HCT116 (cell line): Measurements from ENCODE around the gene KRT222. TPM values are rescaled to one million over a fixed set of nuclear protein-coding genes. Genes with fewer than 3 reads are reported as not detected.

Experiments used
- ATAC-seq: fragments of 200-7000 bp; cut with Tn5 transposase; 2 replicates; pipeline ENCODE4 v1.9.1; 2020; ENCODE audit warnings: mild to moderate bottlenecking, moderate library complexity
- BruUV-seq: library from RNA; stranded (reverse); fragments of 400-500 nt; replicated peaks from 2 replicates; lab custom pipeline; 2021; lab: Mats Ljungman, UMichigan
- CTCF ChIA-PET: fragments of 300-600 bp; sonication (Branson Sonifier 250); formaldehyde crosslinking; loops from one replicate; lab custom pipeline; 2021; ENCODE audit warnings: antibody characterized with exemption; lab: Charles Lee
- POLR2A ChIA-PET: fragments of 300-600, 350-600 bp; sonication (Branson Sonifier 250); formaldehyde crosslinking; loops from one replicate; lab custom pipeline; 2021; ENCODE audit warnings: antibody characterized with exemption; lab: Charles Lee
- RAD21 ChIA-PET, 2 experiments: fragments of 300-600 bp; sonication (Branson Sonifier 250); formaldehyde crosslinking; loops; one replicate each; lab custom pipeline; 2023; ENCODE audit warnings: low total read pairs in 2 of 2; ENCODE audit not compliant: uncharacterized antibody in 2 of 2, unreplicated experiment in 2 of 2, low non-redundant PET in 1 of 2; lab: Charles Lee
- DNase-seq: peaks from one replicate; pipeline ENCODE4 v3.0.0-alpha.2; 2010; ENCODE audit warnings: low read depth, low spot score
- H2AFZ ChIP-seq: fragments of 200-600 bp; shearing (Covaris generic), sonication (generic); 2 replicates; pipeline ENCODE4 v1.6.1; 2017; ENCODE audit warnings: low read depth, mixed run types, mixed read lengths, antibody characterized with exemption, low read length; ENCODE audit not compliant: poor library complexity, severe bottlenecking
- H3K27ac ChIP-seq: 2 replicates; pipeline ENCODE4 v1.5.1; 2012; ENCODE audit warnings: low read depth, low read length
- H3K27me3 ChIP-seq: fragments of 200-600 bp; sonication (generic); 2 replicates; pipeline ENCODE4 v1.6.1; 2016; ENCODE audit warnings: mixed run types, low read length, mixed read lengths; ENCODE audit not compliant: insufficient read depth
- H3K36me3 ChIP-seq, 2 experiments: fragments of 200-500 bp in 1 of 2; fragments of 200-600 bp in 1 of 2; sonication (Bioruptor generic) in 1 of 2; sonication (generic) in 1 of 2; 2 replicates each; pipeline versions ENCODE4 v1.5.1 to v1.6.1; 2014 to 2016; ENCODE audit warnings: low read length in 2 of 2, inconsistent platforms in 1 of 2, mixed read lengths in 1 of 2, mixed run types in 1 of 2; ENCODE audit not compliant: insufficient read depth in 2 of 2, control insufficient read depth in 1 of 2
- H3K4me1 ChIP-seq, 2 experiments: fragments of 200-600 bp in 1 of 2; sonication (generic) in 1 of 2; 2 replicates each; pipeline versions ENCODE4 v1.5.1 to v1.6.1; 2012 to 2017; ENCODE audit warnings: low read length in 2 of 2, inconsistent platforms in 1 of 2, mild to moderate bottlenecking in 1 of 2, mixed read lengths in 1 of 2, mixed run types in 1 of 2, moderate library complexity in 1 of 2; ENCODE audit not compliant: insufficient read depth in 2 of 2, control insufficient read depth in 1 of 2
- H3K4me2 ChIP-seq: fragments of 200-600 bp; sonication (generic); 2 replicates; pipeline ENCODE4 v1.6.1; 2017; ENCODE audit warnings: mixed run types, low read length, mixed read lengths
- H3K4me3 ChIP-seq, 2 experiments: fragments of 200-600 bp in 1 of 2; sonication (generic) in 1 of 2; replicated peaks in 1 of 2; 2 replicates each; pipeline ENCODE4 v1.5.1; 2011 to 2016; ENCODE audit warnings: low read length in 2 of 2, control low read depth in 1 of 2, low read depth in 1 of 2, mild to moderate bottlenecking in 1 of 2, mixed read lengths in 1 of 2, mixed run types in 1 of 2
- H3K79me2 ChIP-seq: fragments of 200-600 bp; sonication (generic); 2 replicates; pipeline ENCODE4 v1.6.1; 2017; ENCODE audit warnings: mild to moderate bottlenecking, mixed run types, low read length, moderate library complexity, mixed read lengths; ENCODE audit not compliant: insufficient read depth
- H3K9ac ChIP-seq: fragments of 200-600 bp; sonication (generic); 2 replicates; pipeline ENCODE4 v1.6.1; 2016; ENCODE audit warnings: low read length, mixed read lengths
- H3K9me2 ChIP-seq: fragments of 200-600 bp; sonication (generic), shearing (Covaris generic); 2 replicates; pipeline ENCODE4 v1.6.1; 2017; ENCODE audit warnings: mixed run types, mild to moderate bottlenecking, moderate library complexity; ENCODE audit not compliant: insufficient read depth
- H3K9me3 ChIP-seq, 2 experiments: fragments of 200-500 bp in 1 of 2; fragments of 200-600 bp in 1 of 2; sonication (Bioruptor generic) in 1 of 2; sonication (generic) in 1 of 2; 2 replicates each; pipeline ENCODE4 v1.6.1; 2014 to 2017; ENCODE audit warnings: low read length in 2 of 2, mixed read lengths in 2 of 2, inconsistent platforms in 1 of 2, low read depth in 1 of 2, mild to moderate bottlenecking in 1 of 2, mixed run types in 1 of 2, moderate library complexity in 1 of 2; ENCODE audit not compliant: control insufficient read depth in 1 of 2, insufficient read depth in 1 of 2
- H4K20me1 ChIP-seq: fragments of 200-600 bp; sonication (generic), shearing (Covaris generic); 2 replicates; pipeline ENCODE4 v1.6.1; 2017; ENCODE audit warnings: mixed run types, mild to moderate bottlenecking, moderate library complexity; ENCODE audit not compliant: insufficient read depth
- ATF3 ChIP-seq: IDR thresholded peaks from 2 replicates; pipeline ENCODE4 v1.6.1; 2012
- CBX3 ChIP-seq: IDR thresholded peaks from 2 replicates; pipeline ENCODE4 v1.6.1; 2012; ENCODE audit warnings: low read depth
- CEBPB ChIP-seq: IDR thresholded peaks from 2 replicates; pipeline ENCODE4 v1.6.1; 2012; ENCODE audit warnings: low read depth
- EGR1 ChIP-seq: IDR thresholded peaks from 2 replicates; pipeline ENCODE4 v1.6.1; 2012; ENCODE audit warnings: low read depth
- ELF1 ChIP-seq: IDR thresholded peaks from 2 replicates; pipeline ENCODE4 v1.6.1; 2012; ENCODE audit warnings: low read depth, borderline replicate concordance
- EZH2 ChIP-seq: fragments of 200-600 bp; sonication (generic); IDR thresholded peaks from 2 replicates; pipeline ENCODE4 v1.6.1; 2017; ENCODE audit warnings: antibody characterized with exemption, mixed run types
- EZH2phosphoT487 ChIP-seq: fragments of 200-600 bp; IDR thresholded peaks from 2 replicates; pipeline ENCODE4 v1.6.1; 2018; ENCODE audit warnings: antibody characterized with exemption, borderline replicate concordance
- FOSL1 ChIP-seq: IDR thresholded peaks from 2 replicates; pipeline ENCODE4 v1.6.1; 2012; ENCODE audit warnings: low read depth
- JUND ChIP-seq: IDR thresholded peaks from 2 replicates; pipeline ENCODE4 v1.6.1; 2012
- MAX ChIP-seq: IDR thresholded peaks from 2 replicates; pipeline ENCODE4 v1.6.1; 2012
- POLR2A ChIP-seq: IDR thresholded peaks from 2 replicates; pipeline ENCODE4 v1.7.0; 2011; ENCODE audit warnings: borderline replicate concordance; ENCODE audit not compliant: insufficient read depth, insufficient read length; ENCODE audit errors: extremely low read depth
- POLR2AphosphoS5 ChIP-seq: IDR thresholded peaks from 2 replicates; pipeline ENCODE4 v1.6.1; 2011; ENCODE audit warnings: mild to moderate bottlenecking, low read depth, low read length, moderate library complexity
- RAD21 ChIP-seq: IDR thresholded peaks from 2 replicates; pipeline ENCODE4 v1.6.1; 2012; ENCODE audit warnings: low read depth, mild to moderate bottlenecking
- SRF ChIP-seq: IDR thresholded peaks from 2 replicates; pipeline ENCODE4 v1.6.1; 2012; ENCODE audit warnings: low read depth
- YY1 ChIP-seq: IDR thresholded peaks from 2 replicates; pipeline ENCODE4 v1.6.1; 2011; ENCODE audit warnings: low read length, low read depth, moderate library complexity, mild to moderate bottlenecking; ENCODE audit not compliant: insufficient replicate concordance; ENCODE audit errors: extremely low read depth
- ZFX ChIP-seq: fragments of 450-650 bp; IDR thresholded peaks from 2 replicates; pipeline ENCODE4 v1.6.1; 2017
- ZNF274 ChIP-seq: fragments of 200-500 bp; sonication (Bioruptor generic); IDR thresholded peaks from 2 replicates; pipeline ENCODE4 v1.6.1; 2014; ENCODE audit warnings: mild to moderate bottlenecking, low read depth, low read length, inconsistent platforms
- intact Hi-C: fragments of 100-400 bp; cut with micrococcal nuclease; formaldehyde crosslinking; loops from 2 replicates; pipeline ENCODE4 v1.10.0; 2022
- total RNA-seq: library from RNA; stranded (reverse); gene quantifications from one replicate; pipeline ENCODE4 v1.2.1, GENCODE V29; 2021; ENCODE audit not compliant: unreplicated experiment
- TF ChIP-seq, protein P1 (sequence below): IDR thresholded peaks from 2 replicates; pipeline ENCODE4 v1.6.1; 2011; ENCODE audit warnings: mild to moderate bottlenecking, low read length, moderate library complexity; ENCODE audit not compliant: insufficient replicate concordance; ENCODE audit errors: extremely low read depth

KRT222 gene
- total RNA-seq, 1 experiment from 2014 or later = 5.0 TPM

- no peak overlapping the region for H3K9ac ChIP-seq
- ChIA-PET POLR2A (no interaction called here), RAD21 (no interaction called here), CTCF (no interaction called here)
- no peak overlapping the region for H2AFZ ChIP-seq
- H3K9me2 ChIP-seq = no peaks in the 10 kb centered on the region
- ATAC-seq (no peak), DNase-seq (no peak)
- H3K27me3 ChIP-seq = no peaks in the 10 kb centered on the region
- H3K27ac ChIP-seq = no peak overlapping the region
- H3K9me3 ChIP-seq = no peaks in the 10 kb centered on the region
- no TSS peak for BruUV-seq
- no peak overlapping the region for H3K4me2 ChIP-seq
- peaks cover 38 to 48% of the 10 kb centered on the region in 2 experiments for H3K36me3 ChIP-seq
- peaks cover 9 to 22% of the 10 kb centered on the region in 2 experiments; a peak in 3 of 4 replicates for H3K4me1 ChIP-seq
- intact Hi-C loops = no loop called here
- no peak overlapping the region for H3K4me3 ChIP-seq
- H3K79me2 ChIP-seq = peaks cover 74% of the 10 kb centered on the region
- no peak for TF ChIP-seq POLR2AphosphoS5
- TF ChIP-seq EGR1 = no peak
- TF ChIP-seq SRF = no peak
- no peak for TF ChIP-seq RAD21
- no peak for TF ChIP-seq POLR2A
- TF ChIP-seq ELF1 = no peak
- no peak for TF ChIP-seq ZFX
- no peak for TF ChIP-seq EZH2phosphoT487
- TF ChIP-seq CBX3 = no peak
- TF ChIP-seq ATF3 = no peak
- TF ChIP-seq ZNF274 = no peak
- no peak for TF ChIP-seq MAX
- no peak for TF ChIP-seq FOSL1
- no peak for TF ChIP-seq CEBPB
- no peak for TF ChIP-seq YY1
- TF ChIP-seq JUND = no peak
- TF ChIP-seq EZH2 = no peak
- TF ChIP-seq, protein P1, sequence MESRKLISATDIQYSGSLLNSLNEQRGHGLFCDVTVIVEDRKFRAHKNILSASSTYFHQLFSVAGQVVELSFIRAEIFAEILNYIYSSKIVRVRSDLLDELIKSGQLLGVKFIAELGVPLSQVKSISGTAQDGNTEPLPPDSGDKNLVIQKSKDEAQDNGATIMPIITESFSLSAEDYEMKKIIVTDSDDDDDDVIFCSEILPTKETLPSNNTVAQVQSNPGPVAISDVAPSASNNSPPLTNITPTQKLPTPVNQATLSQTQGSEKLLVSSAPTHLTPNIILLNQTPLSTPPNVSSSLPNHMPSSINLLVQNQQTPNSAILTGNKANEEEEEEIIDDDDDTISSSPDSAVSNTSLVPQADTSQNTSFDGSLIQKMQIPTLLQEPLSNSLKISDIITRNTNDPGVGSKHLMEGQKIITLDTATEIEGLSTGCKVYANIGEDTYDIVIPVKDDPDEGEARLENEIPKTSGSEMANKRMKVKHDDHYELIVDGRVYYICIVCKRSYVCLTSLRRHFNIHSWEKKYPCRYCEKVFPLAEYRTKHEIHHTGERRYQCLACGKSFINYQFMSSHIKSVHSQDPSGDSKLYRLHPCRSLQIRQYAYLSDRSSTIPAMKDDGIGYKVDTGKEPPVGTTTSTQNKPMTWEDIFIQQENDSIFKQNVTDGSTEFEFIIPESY = no peak
- no peaks in the 10 kb centered on the region for H4K20me1 ChIP-seq
Measured at GRCh38 chr17:40645291-40645690, 19.7 kb downstream of the KRT222 start.
